22Rv1 (cell line): ENCODE measurements around the gene KLF2.
A peak's percentile ranks its signal among the peaks of the same experiment; 100 is the strongest.

Source experiments
- H3K27ac ChIP-seq: fragments of 450-650 bp; 2 replicates; pipeline ENCODE4 v1.5.1; 2017
- CTCF ChIP-seq: fragments of 450-650 bp; IDR thresholded peaks from 2 replicates; pipeline ENCODE4 v1.5.1; 2017; ENCODE audit warnings: mild to moderate bottlenecking
- ZFX ChIP-seq: fragments of 450-650 bp; IDR thresholded peaks from 2 replicates; pipeline ENCODE4 v1.6.1; 2017; ENCODE audit warnings: antibody characterized with exemption, borderline replicate concordance

Gene KLF2

DNA sequence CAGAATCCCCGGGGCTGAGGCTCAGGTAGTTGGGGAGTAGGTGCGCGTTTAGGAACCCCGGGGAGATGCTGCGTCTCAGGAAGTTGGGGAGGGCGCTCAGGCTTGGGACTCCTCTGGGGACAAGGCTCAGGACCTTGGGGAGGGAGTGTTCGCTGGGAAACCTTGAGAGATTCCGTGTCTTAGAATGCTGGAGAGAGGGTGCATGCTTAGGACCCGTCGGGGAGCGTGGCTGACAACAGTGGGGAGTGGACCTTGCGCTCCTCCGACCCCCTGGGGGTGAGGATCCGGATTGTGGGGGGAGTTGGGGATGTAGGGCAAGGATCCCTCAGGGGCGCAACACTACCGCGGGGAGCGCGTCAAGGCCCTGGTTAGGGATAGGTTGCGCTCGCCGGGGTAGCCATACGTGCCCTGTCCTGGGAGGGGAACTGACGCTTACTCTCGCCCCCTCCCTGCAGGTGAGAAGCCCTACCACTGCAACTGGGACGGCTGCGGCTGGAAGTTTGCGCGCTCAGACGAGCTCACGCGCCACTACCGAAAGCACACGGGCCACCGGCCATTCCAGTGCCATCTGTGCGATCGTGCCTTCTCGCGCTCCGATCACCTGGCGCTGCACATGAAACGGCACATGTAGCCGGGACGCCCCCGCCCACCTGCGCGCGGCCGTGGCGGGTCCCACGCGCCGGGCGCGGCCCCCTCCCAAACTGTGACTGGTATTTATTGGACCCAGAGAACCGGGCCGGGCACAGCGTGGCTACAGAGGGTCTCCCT is 2.0 kb downstream of the KLF2 start:
- H3K27ac ChIP-seq: no peak overlapping the region
- TF ChIP-seq CTCF (no peak), ZFX (no peak)

DNA sequence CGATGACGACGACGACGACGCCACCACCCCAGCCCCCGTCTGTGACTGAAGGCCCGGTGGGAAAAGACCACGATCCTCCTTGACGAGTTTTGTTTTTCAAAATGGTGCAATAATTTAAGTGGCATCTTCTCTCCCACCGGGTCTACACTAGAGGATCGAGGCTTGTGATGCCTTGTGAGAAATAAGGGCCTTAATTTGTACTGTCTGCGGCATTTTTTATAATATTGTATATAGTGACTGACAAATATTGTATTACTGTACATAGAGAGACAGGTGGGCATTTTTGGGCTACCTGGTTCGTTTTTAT is 2.5 kb downstream of the KLF2 start:
- no peak overlapping the region for H3K27ac ChIP-seq
- TF ChIP-seq CTCF (no peak), ZFX (no peak)

GRCh38 chr19:16327501-16327900 is 2.9 kb downstream of the KLF2 start:
- TF ChIP-seq ZFX (no peak), CTCF (no peak)

GRCh38 chr19:16327911-16328823 is 3.5 kb downstream of the KLF2 start:
- TF ChIP-seq ZFX (no peak), CTCF (no peak)
- H3K27ac ChIP-seq: 0 out of 2 replicates have a peak overlapping the region, but pooled peaks have one; percentile 15

More at GRCh38 chr19:16327501-16327900, 2.9 kb downstream of the KLF2 start:
- no peak overlapping the region for H3K27ac ChIP-seq

- H3K27ac ChIP-seq: 0 out of 2 replicates have a peak overlapping the region, but pooled peaks have one; percentile 15
- TF ChIP-seq CTCF: no peak
- TF ChIP-seq ZFX: no peak
Measured at GRCh38 chr19:16328824-16329482, 4.3 kb downstream of the KLF2 start.

DNA sequence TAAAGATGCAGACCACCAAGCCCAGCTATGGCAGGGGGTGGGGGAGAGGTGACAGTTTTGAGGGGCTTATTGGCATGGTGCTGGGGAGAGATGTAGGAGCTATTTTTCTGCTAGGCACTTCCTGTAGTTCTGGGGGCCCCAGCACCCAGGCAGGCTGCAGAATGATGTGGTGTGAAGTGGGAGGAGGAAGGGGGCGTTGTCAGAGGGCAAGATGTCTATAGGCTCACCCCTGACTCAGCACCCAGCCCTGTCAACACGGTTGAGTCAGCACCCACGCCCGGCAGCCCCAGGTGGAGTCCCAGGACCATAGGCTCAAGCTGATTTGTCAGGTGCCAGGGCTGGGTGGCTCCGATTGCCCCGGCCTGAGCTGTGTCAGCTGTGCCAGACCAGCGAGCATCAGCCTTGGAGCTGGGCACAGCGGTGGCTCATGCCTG is 5.8 kb downstream of the KLF2 start:
- TF ChIP-seq CTCF: no peak
- no peak for TF ChIP-seq ZFX
- H3K27ac ChIP-seq: no peak overlapping the region
